H9 (cell line): ENCODE results near the gene EIF3F. TPM values are rescaled to one million over a fixed set of nuclear protein-coding genes. Genes with fewer than 3 reads are reported as not detected.

Source experiments
- DNase-seq: peaks from one replicate; pipeline ENCODE4 v3.0.0-alpha.2; 2017
- H2AFZ ChIP-seq: one replicate; pipeline ENCODE4 v1.6.1; 2013; ENCODE audit warnings: mild to moderate bottlenecking, low read length, control low read depth, moderate library complexity
- H2AK5ac ChIP-seq: 2 replicates; pipeline ENCODE4 v1.6.1; 2013; ENCODE audit warnings: low read length, control low read depth, mixed read lengths; ENCODE audit not compliant: insufficient read length
- H2BK120ac ChIP-seq: one replicate; pipeline ENCODE4 v1.6.1; 2013; ENCODE audit warnings: low read depth, mild to moderate bottlenecking, low read length, control low read depth, inconsistent platforms; ENCODE audit not compliant: poor library complexity, severe bottlenecking
- H2BK12ac ChIP-seq: 2 replicates; pipeline ENCODE4 v1.6.1; 2013; ENCODE audit warnings: low read length, control low read depth, mixed read lengths, low read depth; ENCODE audit not compliant: insufficient read length
- H2BK15ac ChIP-seq: 2 replicates; pipeline ENCODE4 v1.6.1; 2013; ENCODE audit warnings: low read depth, low read length, control low read depth
- H2BK20ac ChIP-seq: one replicate; pipeline ENCODE4 v1.6.1; 2013; ENCODE audit warnings: low read depth, mild to moderate bottlenecking, low read length, control low read depth, inconsistent platforms; ENCODE audit not compliant: poor library complexity, severe bottlenecking
- H2BK5ac ChIP-seq: 2 replicates; pipeline ENCODE4 v1.6.1; 2013; ENCODE audit warnings: low read length, control low read depth, mixed read lengths; ENCODE audit not compliant: insufficient read length
- H3K14ac ChIP-seq: 2 replicates; pipeline ENCODE4 v1.6.1; 2013; ENCODE audit warnings: low read length, control low read depth; ENCODE audit not compliant: insufficient read depth
- H3K18ac ChIP-seq: 2 replicates; pipeline ENCODE4 v1.6.1; 2013; ENCODE audit warnings: low read depth, mild to moderate bottlenecking, mixed read lengths, low read length, control low read depth; ENCODE audit not compliant: insufficient read length
- H3K23ac ChIP-seq: 2 replicates; pipeline ENCODE4 v1.6.1; 2013; ENCODE audit warnings: low read length, control low read depth, mixed read lengths, low read depth; ENCODE audit not compliant: insufficient read length
- H3K23me2 ChIP-seq: 2 replicates; pipeline ENCODE4 v1.6.1; 2013; ENCODE audit warnings: low read depth, mild to moderate bottlenecking, mixed read lengths, low read length, control low read depth; ENCODE audit not compliant: insufficient read length, poor library complexity, severe bottlenecking
- H3K27ac ChIP-seq: 2 replicates; pipeline ENCODE4 v1.5.1; 2013; ENCODE audit warnings: low read length, control low read depth, mixed read lengths, low read depth; ENCODE audit not compliant: insufficient read length
- H3K27me3 ChIP-seq: 2 replicates; pipeline ENCODE4 v1.6.1; 2013; ENCODE audit warnings: low read length, control low read depth, inconsistent platforms; ENCODE audit not compliant: insufficient read depth
- H3K4ac ChIP-seq: 2 replicates; pipeline ENCODE4 v1.6.1; 2013; ENCODE audit warnings: low read depth, mild to moderate bottlenecking, control low read depth, inconsistent platforms, low read length, moderate library complexity
- H3K4me1 ChIP-seq: 2 replicates; pipeline ENCODE4 v1.6.1; 2013; ENCODE audit warnings: low read length, control low read depth, inconsistent platforms; ENCODE audit not compliant: insufficient read depth
- H3K4me2 ChIP-seq: 2 replicates; pipeline ENCODE4 v1.6.1; 2013; ENCODE audit warnings: low read length, control low read depth, mixed read lengths; ENCODE audit not compliant: insufficient read length, insufficient read depth
- H3K56ac ChIP-seq: 2 replicates; pipeline ENCODE4 v1.6.1; 2013; ENCODE audit warnings: low read depth, mild to moderate bottlenecking, mixed read lengths, low read length, control low read depth; ENCODE audit not compliant: insufficient read length
- H3K79me1 ChIP-seq: 2 replicates; pipeline ENCODE4 v1.6.1; 2013; ENCODE audit warnings: low read depth, mild to moderate bottlenecking, moderate library complexity, low read length, control low read depth, inconsistent platforms; ENCODE audit not compliant: insufficient read depth, poor library complexity, severe bottlenecking
- H3K79me2 ChIP-seq: 2 replicates; pipeline ENCODE4 v1.6.1; 2013; ENCODE audit warnings: low read length, control low read depth, inconsistent platforms; ENCODE audit not compliant: insufficient read depth
- H3K9ac ChIP-seq: 2 replicates; pipeline ENCODE4 v1.6.1; 2013; ENCODE audit warnings: low read length, control low read depth, mixed read lengths; ENCODE audit not compliant: insufficient read length; ENCODE audit errors: extremely low read depth
- H3K9me3 ChIP-seq: one replicate; pipeline ENCODE4 v1.6.1; 2013; ENCODE audit warnings: low read depth, low read length, inconsistent platforms; ENCODE audit not compliant: control insufficient read depth
- H3T11ph ChIP-seq: one replicate; pipeline ENCODE4 v1.6.1; 2013; ENCODE audit warnings: mild to moderate bottlenecking, low read length, control low read depth, inconsistent platforms
- H4K20me1 ChIP-seq: one replicate; pipeline ENCODE4 v1.6.1; 2013; ENCODE audit not compliant: control insufficient read depth, insufficient read length, insufficient read depth
- H4K5ac ChIP-seq: 2 replicates; pipeline ENCODE4 v1.6.1; 2013; ENCODE audit warnings: low read depth, mild to moderate bottlenecking, mixed read lengths, low read length, control low read depth; ENCODE audit not compliant: insufficient read length
- H4K8ac ChIP-seq: replicated peaks from 2 replicates; pipeline ENCODE4 v1.6.1; 2013; ENCODE audit warnings: low read length, control low read depth, mixed read lengths, low read depth; ENCODE audit not compliant: insufficient read length
- H4K91ac ChIP-seq: 2 replicates; pipeline ENCODE4 v1.6.1; 2013; ENCODE audit warnings: low read depth, mild to moderate bottlenecking, moderate library complexity, mixed read lengths, low read length, control low read depth; ENCODE audit not compliant: insufficient read length
- H3K27ac Mint-ChIP-seq, 3 experiments: 2 replicates in 2 of 3; 3 replicates in 1 of 3; pipeline ENCODE4 v1.8.0; 2020 to 2021; ENCODE audit warnings: mixed read lengths in 3 of 3, mild to moderate bottlenecking in 1 of 3, moderate library complexity in 1 of 3
- H3K27me3 Mint-ChIP-seq: 2 replicates; pipeline ENCODE4 v1.8.0; 2021; ENCODE audit warnings: low read depth, mild to moderate bottlenecking, moderate library complexity, mixed read lengths
- H3K36me3 Mint-ChIP-seq, 3 experiments: 2 replicates in 2 of 3; 3 replicates in 1 of 3; pipeline ENCODE4 v1.8.0; 2020 to 2021; ENCODE audit warnings: low read depth in 3 of 3, mixed read lengths in 3 of 3; ENCODE audit not compliant: insufficient read depth in 1 of 3
- H3K4me1 Mint-ChIP-seq, 2 experiments: 2 replicates each; pipeline ENCODE4 v1.8.0; 2020; ENCODE audit warnings: mixed read lengths in 2 of 2
- H3K4me3 Mint-ChIP-seq, 2 experiments: 2 replicates in 1 of 2; 3 replicates in 1 of 2; pipeline ENCODE4 v1.8.0; 2020 to 2021; ENCODE audit warnings: mild to moderate bottlenecking in 2 of 2, mixed read lengths in 2 of 2, moderate library complexity in 1 of 2
- H3K9me3 Mint-ChIP-seq, 2 experiments: 2 replicates in 1 of 2; 3 replicates in 1 of 2; pipeline ENCODE4 v1.8.0; 2020; ENCODE audit warnings: mild to moderate bottlenecking in 2 of 2, mixed read lengths in 2 of 2, moderate library complexity in 1 of 2
- WGBS: extraction: QIAGEN DNeasy Blood & Tissue Kit; methylation state at CpG from one replicate; pipeline ENCODE4 v1.1.7; 2013; ENCODE audit warnings: missing lambda C conversion rate, low lambda C conversion rate, mixed read lengths; ENCODE audit not compliant: insufficient read length; ENCODE audit errors: extremely low coverage; 5-methylcytosine and 5-hydroxymethylcytosine counted together
- total RNA-seq: library from RNA; stranded (reverse); gene quantifications from 2 replicates; pipeline ENCODE4 v1.2.1, GENCODE V29; 2021
- TF ChIP-seq, protein P1 (sequence below): fragments of 200-600 bp; sonication (generic); conservative IDR thresholded peaks from 3 replicates; pipeline ENCODE4 v1.8.0; 2021; ENCODE audit warnings: antibody characterized with exemption, mild to moderate bottlenecking

Gene EIF3F
- total RNA-seq, 1 experiment from 2014 or later = 348 TPM

DNA sequence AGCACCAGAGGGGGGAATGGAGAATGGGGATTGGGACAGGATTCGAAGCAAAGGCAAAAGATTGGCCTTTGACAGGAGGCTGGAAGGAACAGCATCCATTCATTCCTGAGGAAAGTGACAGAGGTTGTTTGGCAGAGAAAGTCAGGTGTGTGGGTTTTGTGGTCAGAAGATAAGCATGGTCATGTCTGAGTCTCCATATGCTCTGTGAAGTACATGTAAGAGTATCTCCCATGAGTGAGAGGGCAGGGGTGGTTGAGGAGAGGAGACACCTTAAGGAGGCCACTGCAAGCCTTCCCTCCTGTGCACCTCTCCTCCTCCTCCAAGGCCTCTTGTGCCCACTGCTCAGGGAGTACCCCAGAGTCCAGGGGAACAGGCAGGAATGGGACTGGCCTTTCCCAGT lies 20.0 kb upstream of the EIF3F start:
- Histone ChIP-seq H3K79me1 (no peaks in the 10 kb centered on the region), H2AFZ (no peak overlapping the region), H3K4me2 (no peak overlapping the region), H3K9me3 (no peaks in the 10 kb centered on the region), H3K4ac (no peak overlapping the region), H3K18ac (no peak overlapping the region), H2BK12ac (no peak overlapping the region), H2AK5ac (no peak overlapping the region), H3K9ac (no peak overlapping the region), H3K27me3 (no peaks in the 10 kb centered on the region), H2BK20ac (no peak overlapping the region), H3K4me1 (peaks cover 2% of the 10 kb centered on the region; the same call in 1 of the 2 replicates), H3K56ac (no peak overlapping the region), H3K23ac (no peak overlapping the region), H3T11ph (no peak overlapping the region), H3K23me2 (no peaks in the 10 kb centered on the region), H3K27ac (no peak overlapping the region), H4K5ac (no peak overlapping the region), H4K20me1 (no peaks in the 10 kb centered on the region), H2BK15ac (no peak overlapping the region), H2BK5ac (no peak overlapping the region), H2BK120ac (no peak overlapping the region), H4K8ac (no peak overlapping the region), H3K14ac (no peak overlapping the region), H4K91ac (no peak overlapping the region), H3K79me2 (no peaks in the 10 kb centered on the region)
- peak overlapping the region in 2 of 3 experiments; percentile 12 to 21; a peak in 2 of 7 replicates for H3K27ac Mint-ChIP-seq
- no peaks in the 10 kb centered on the region for H3K36me3 Mint-ChIP-seq
- TF ChIP-seq, protein P1, sequence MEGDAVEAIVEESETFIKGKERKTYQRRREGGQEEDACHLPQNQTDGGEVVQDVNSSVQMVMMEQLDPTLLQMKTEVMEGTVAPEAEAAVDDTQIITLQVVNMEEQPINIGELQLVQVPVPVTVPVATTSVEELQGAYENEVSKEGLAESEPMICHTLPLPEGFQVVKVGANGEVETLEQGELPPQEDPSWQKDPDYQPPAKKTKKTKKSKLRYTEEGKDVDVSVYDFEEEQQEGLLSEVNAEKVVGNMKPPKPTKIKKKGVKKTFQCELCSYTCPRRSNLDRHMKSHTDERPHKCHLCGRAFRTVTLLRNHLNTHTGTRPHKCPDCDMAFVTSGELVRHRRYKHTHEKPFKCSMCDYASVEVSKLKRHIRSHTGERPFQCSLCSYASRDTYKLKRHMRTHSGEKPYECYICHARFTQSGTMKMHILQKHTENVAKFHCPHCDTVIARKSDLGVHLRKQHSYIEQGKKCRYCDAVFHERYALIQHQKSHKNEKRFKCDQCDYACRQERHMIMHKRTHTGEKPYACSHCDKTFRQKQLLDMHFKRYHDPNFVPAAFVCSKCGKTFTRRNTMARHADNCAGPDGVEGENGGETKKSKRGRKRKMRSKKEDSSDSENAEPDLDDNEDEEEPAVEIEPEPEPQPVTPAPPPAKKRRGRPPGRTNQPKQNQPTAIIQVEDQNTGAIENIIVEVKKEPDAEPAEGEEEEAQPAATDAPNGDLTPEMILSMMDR = no peak
- no peak for DNase-seq
- H3K4me1 Mint-ChIP-seq = peaks cover 38 to 51% of the 10 kb centered on the region in 2 experiments
- no peaks in the 10 kb centered on the region for H3K27me3 Mint-ChIP-seq
- H3K4me3 Mint-ChIP-seq = no peak overlapping the region
- no CpG with 5 or more reads among the region's 1 CpG for WGBS
- H3K9me3 Mint-ChIP-seq = no peaks in the 10 kb centered on the region
